CD4-positive, alpha-beta T cell treated with Interleukin-2 at 100 ng/mL for 4 hours (primary cell): ENCODE data around the gene PTTG2.

Experiments used
- DNase-seq: peaks from one replicate; pipeline ENCODE4 v3.0.0-alpha.2; 2020; ENCODE audit warnings: low spot score

Gene PTTG2

DNA sequence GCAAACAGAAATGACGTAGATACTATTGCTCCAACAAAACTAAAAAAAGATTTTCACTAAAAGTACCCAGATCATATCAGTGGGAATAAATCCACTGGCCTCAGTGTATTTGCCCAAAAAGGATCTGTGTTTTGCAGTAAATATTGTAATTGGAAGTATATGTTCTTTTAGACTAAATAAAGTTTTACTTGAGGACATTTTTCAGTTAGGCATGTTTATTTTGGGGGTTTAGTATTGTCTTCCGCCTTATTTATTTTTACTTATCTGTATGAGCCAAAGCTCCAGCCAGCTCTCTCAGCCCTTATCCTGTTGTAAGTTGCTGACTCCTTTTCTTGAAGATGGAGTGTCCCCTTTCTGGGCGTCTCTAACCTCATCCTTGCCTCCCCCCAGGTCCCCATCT, 49.8 kb downstream of the PTTG2 start:
- DNase-seq: no peak
